HT-29 (cell line): ENCODE measurements around the gene SCARB2. TPM values are rescaled to one million over a fixed set of nuclear protein-coding genes. Genes with fewer than 3 reads are reported as not detected.
"Not testable (repeated sequence)": the region's sequence is repeated elsewhere in the genome, so short reads cannot be mapped to it uniquely, and the experiment has no call there.

Experiments used
- DNase-seq: peaks from one replicate; pipeline ENCODE4 v3.0.0-alpha.2; 2015; ENCODE audit warnings: low spot score
- total RNA-seq: library from RNA; depleted of rRNA; stranded (reverse); fragments of >200 nt; shearing (Covaris generic); gene quantifications from 2 replicates; pipeline ENCODE4 v1.2.3, GENCODE V29; 2014; rRNA removed

SCARB2 gene
- total RNA-seq, result 99.5 and 105 TPM in 2 replicates

DNA sequence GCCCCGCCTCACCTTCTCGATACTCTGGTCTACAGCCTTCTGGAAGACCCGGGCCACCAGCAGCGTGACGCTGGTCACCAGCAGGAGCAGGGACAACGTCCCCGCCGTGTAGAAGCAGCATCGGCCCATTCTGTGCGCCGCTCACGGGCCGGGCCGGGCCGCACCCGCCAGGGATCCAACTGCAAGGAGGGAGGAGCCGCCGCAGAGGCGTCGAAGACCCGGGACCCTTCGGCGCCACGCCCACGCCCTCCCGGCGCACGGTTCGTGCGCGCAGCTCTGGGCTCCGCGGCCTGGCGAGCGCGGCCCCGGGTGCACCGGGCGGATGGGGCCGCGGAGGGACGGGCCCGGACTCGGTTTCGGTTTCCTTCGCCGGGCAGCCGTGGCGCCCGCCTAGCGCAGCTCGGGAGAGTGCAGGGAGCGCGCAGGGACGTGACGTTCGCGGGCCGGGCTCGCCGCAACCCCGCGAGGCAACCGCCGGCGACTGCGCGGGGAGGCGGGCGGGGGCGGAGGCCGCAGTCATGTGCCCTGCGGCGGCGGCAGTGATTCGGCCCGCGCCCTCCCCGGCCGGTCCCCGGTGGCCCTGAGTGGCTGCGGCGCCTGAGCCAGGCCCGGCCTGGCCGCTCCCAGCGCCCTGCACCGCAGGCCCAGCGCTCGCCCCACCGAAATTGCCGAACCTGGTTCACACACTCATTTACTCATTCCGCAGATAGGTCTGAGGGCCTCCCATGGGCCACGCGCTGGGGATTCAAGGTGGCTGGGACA is at the start of gene SCARB2:
Gene SCARB2 (minus strand): TSS at position 410 of the 762 bp plus-strand sequence. CDS start 281 bp downstream, at position 129.
- DNase-seq, result peak; percentile 63

GRCh38 chr4:76260571-76260970 is 46.9 kb upstream of the SCARB2 start:
- no peak for DNase-seq

DNA sequence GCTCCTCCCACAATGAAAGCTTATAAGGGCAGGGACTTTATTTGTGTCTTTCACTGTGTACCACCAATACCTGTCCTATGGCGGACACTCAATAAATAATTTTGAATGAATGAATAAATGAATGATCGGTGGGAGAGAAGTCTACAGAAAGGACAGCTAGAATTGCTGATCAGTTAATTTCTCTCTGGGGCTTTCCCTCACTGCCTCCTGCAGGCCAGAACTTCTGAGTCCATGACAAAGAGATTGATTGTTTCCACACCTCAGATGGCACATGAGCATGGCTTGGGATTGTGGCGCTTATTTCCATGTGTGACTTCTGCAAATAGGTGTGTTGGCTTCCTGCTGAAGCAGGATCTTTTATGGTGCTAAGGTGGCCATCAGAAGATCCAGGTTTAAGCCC is 44.2 kb upstream of the SCARB2 start:
- DNase-seq, result no peak

- no peak for DNase-seq
Measured at GRCh38 chr4:76256968-76257367, 43.3 kb upstream of the SCARB2 start.

DNA sequence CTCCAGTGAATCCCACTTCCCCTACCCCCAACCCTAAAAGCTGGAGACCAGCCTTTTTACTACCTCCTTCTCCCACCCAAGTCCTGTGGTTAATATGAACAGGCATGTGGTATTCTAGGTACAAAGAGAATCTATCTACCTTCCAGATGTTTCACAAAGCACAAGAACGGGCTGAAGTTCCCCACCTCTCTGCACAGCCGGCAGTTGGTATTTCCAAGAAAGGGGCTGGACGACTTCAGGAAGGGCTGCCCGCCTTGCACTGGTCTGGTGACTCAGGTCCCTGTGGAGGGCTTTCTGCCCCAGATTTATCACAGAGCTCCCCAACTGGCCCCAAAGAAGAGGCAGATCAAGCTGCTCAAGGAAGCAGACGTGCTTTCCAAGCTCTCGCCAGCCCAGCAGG is 42.4 kb upstream of the SCARB2 start:
- DNase-seq, result no peak

- no peak for DNase-seq
Measured at GRCh38 chr4:76253511-76253910, 39.9 kb upstream of the SCARB2 start.

- DNase-seq, result no peak
Measured at GRCh38 chr4:76252271-76252653, 38.6 kb upstream of the SCARB2 start.

- peak; percentile 90 for DNase-seq
Measured at GRCh38 chr4:76251441-76252270, 38.0 kb upstream of the SCARB2 start, which contains the start of gene FAM47E. FAM47E (plus strand) TSS chr4:76251721; CDS start chr4:76251747, 26 bp downstream.

GRCh38 chr4:76250962-76251361 is 37.3 kb upstream of the SCARB2 start:
- peak; percentile 49 for DNase-seq

DNA sequence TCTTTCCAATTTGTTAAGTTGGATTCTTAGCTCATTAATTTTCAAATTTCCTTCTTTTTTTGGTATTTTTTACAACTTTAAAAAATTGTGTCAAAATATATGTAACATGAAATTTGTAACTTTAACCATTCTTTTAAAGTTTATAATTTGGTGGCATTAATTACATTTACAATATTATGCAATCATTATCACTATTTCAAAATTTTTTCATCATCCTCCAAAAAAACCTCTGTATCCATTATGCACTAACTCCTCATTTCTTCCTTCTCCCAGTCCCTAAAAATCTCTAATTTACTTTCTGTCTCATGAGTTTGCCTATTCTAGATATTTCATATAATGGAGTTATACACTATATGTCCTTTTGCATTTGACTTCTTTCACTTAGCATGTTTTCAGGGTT is 33.2 kb upstream of the SCARB2 start:
- DNase-seq, result no peak

DNA sequence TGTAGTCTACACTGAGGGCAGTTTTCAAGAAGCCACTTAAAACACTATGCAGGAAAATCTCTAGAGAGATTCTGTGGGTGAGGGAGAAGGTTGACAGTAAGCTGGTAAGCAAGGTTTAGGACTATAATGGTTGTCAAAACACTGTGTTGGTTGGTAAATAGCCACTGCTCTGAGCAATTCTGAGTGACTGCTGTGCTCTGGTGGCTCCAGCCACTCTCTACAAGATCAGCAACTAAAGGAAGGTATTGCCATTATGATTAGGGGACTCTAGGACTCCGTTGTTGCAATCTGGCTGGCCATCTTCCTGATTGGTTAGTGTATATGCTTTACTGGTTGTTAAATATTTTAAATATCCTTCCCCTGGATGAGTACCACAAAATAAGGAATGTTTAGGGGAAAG is 32.4 kb upstream of the SCARB2 start:
- DNase-seq, result peak; percentile 14

GRCh38 chr4:76243877-76244276 is 30.3 kb upstream of the SCARB2 start:
- not testable (repeated sequence) for DNase-seq

DNA sequence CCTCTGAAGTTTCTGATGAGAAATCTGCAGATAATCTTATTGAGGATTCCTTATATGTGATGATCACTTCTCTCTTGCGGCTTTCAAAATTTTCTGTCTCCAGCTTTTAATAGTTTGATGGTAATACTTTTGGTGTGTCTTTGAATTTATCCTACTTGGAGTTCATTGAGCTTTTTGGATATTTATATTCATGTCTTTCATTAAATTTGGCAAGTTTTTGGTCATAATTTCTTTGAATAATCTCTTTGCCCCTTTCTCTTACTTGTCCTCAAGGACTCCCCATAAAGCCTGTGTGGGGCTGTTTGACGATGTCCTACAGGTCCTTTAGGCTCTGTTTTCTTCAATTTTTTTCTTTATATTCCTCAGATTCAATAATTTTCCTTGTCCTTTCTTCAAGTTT is 26.6 kb upstream of the SCARB2 start:
- no peak for DNase-seq

- DNase-seq, result no peak
Measured at GRCh38 chr4:76238701-76239100, 25.1 kb upstream of the SCARB2 start.

DNA sequence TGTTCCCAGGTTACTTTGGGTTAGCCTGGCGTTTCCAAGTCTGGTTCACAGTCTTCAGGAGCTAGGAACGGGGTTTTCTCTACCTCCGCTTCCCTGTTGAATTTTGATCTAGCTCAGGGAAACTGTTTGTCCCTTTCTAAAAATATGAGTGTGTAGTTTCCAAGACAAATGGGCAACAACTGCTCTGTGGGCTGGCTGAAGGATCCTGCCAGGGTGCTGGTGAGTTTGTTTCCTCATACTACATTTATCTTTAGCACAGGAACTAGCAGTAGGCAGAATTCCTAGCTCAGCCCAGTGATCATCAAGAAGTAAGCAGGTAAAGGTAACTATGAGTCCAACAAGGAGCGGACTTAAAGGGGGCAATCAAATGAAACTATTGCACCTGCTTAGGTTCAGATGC is 24.6 kb upstream of the SCARB2 start:
- DNase-seq, result no peak

GRCh38 chr4:76235915-76236314 is 22.3 kb upstream of the SCARB2 start:
- DNase-seq, result peak; percentile 96

GRCh38 chr4:76235407-76235806 is 21.8 kb upstream of the SCARB2 start:
- no peak for DNase-seq

DNA sequence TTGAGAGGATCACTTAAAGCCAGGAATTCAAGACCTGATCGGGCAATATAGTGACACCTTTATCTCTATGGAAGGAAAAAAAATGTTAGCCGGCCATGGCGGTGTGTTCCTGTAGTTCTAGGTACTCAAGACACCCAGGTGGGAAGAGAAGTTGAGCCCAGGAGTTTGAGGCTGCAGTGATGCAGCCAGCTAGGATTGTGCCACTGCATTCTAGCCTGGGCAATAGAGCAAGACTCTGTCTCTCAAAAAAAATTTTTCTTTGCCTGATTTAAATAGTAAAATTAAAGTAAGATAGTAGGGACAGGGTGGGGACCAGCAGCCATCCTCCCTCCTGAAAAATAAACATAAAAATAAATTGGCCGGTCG is 21.0 kb upstream of the SCARB2 start:
- DNase-seq, result no peak

- peak; percentile 76 for DNase-seq
Measured at GRCh38 chr4:76233967-76234678, 20.5 kb upstream of the SCARB2 start.

- peak; percentile 13 for DNase-seq
Measured at GRCh38 chr4:76233529-76233928, 19.9 kb upstream of the SCARB2 start.

DNA sequence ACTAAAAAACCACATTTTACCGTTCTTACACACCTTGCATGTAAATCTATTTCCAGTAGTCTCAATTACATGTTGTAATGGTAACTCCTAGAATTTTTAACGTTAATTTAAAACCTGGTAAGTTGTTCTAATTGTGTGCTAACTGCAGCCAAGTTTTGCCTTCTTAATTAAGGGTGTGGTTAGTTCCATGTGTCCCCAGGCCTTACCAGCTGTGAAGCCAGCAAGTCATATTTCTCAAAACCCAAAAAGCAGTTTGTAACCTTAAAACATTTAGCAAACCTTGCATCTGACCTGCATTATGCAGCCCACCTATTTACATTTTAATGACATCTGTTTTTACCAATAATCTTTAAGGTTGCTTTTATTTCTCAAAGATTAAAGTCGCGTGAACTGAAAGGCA is 19.5 kb upstream of the SCARB2 start:
- no peak for DNase-seq

GRCh38 chr4:76232681-76233080 is 19.1 kb upstream of the SCARB2 start:
- no peak for DNase-seq
